Hepatocyte (in vitro differentiated cells): ENCODE results near the gene LDLRAD4. TPM values are rescaled to one million over a fixed set of nuclear protein-coding genes. Genes with fewer than 3 reads are reported as not detected.

Experiments
- DNase-seq: peaks from one replicate; pipeline ENCODE4 v3.0.0-alpha.2; 2016; ENCODE audit warnings: low spot score
- H2AFZ ChIP-seq: fragments of 200-600 bp; sonication (generic); 2 replicates; pipeline ENCODE4 v1.6.0; 2016; ENCODE audit warnings: antibody characterized with exemption, mild to moderate bottlenecking
- H3K27ac ChIP-seq: fragments of 200-600 bp; sonication (generic); 2 replicates; pipeline ENCODE4 v1.5.1; 2016; ENCODE audit warnings: mild to moderate bottlenecking
- H3K27me3 ChIP-seq: fragments of 200-600 bp; sonication (generic); 2 replicates; pipeline ENCODE4 v1.6.1; 2016
- H3K36me3 ChIP-seq: fragments of 200-600 bp; sonication (generic); replicated peaks from 2 replicates; pipeline ENCODE4 v1.5.1; 2016; ENCODE audit warnings: low read depth; ENCODE audit not compliant: insufficient read depth
- H3K4me1 ChIP-seq: fragments of 200-600 bp; sonication (generic); 2 replicates; pipeline ENCODE4 v1.5.1; 2016; ENCODE audit warnings: mild to moderate bottlenecking, moderate library complexity; ENCODE audit not compliant: insufficient read depth
- H3K4me2 ChIP-seq: fragments of 200-600 bp; sonication (generic); 2 replicates; pipeline ENCODE4 v1.6.0; 2016
- H3K4me3 ChIP-seq: fragments of 200-600 bp; sonication (generic); 2 replicates; pipeline ENCODE4 v1.5.1; 2016; ENCODE audit warnings: mild to moderate bottlenecking
- H3K79me2 ChIP-seq: fragments of 200-600 bp; sonication (generic); 2 replicates; pipeline ENCODE4 v1.6.0; 2017; ENCODE audit warnings: mild to moderate bottlenecking
- H3K9me2 ChIP-seq: fragments of 200-600 bp; sonication (generic); replicated peaks from 2 replicates; pipeline ENCODE4 v1.6.0; 2017; ENCODE audit warnings: mild to moderate bottlenecking; ENCODE audit not compliant: insufficient read depth
- H3K9me3 ChIP-seq: fragments of 200-600 bp; sonication (generic); 2 replicates; pipeline ENCODE4 v1.5.1; 2016; ENCODE audit warnings: low read depth, mild to moderate bottlenecking
- H4K20me1 ChIP-seq: fragments of 200-600 bp; sonication (generic); 2 replicates; pipeline ENCODE4 v1.6.0; 2016; ENCODE audit warnings: mild to moderate bottlenecking; ENCODE audit not compliant: insufficient read depth, poor library complexity, severe bottlenecking
- EZH2 ChIP-seq: fragments of 200-600 bp; sonication (generic); IDR thresholded peaks from 2 replicates; pipeline ENCODE4 v1.6.1; 2016; ENCODE audit warnings: antibody characterized with exemption, mild to moderate bottlenecking, borderline replicate concordance
- EZH2phosphoT487 ChIP-seq: fragments of 200-600 bp; sonication (generic); IDR thresholded peaks from one replicate; pipeline ENCODE4 v1.6.1; 2018; ENCODE audit warnings: antibody characterized with exemption, mild to moderate bottlenecking, low read depth, moderate library complexity; ENCODE audit not compliant: unreplicated experiment, severe bottlenecking
- WGBS: methylation state at CpG from one replicate; pipeline ENCODE4 v1.1.6; 2016; ENCODE audit warnings: low lambda C conversion rate; ENCODE audit errors: missing lambda C conversion rate; 5-methylcytosine and 5-hydroxymethylcytosine counted together
- polyA plus RNA-seq: library from polyadenylated mRNA; unstranded; fragments of >200 nt; fragmentation: Nextera tagmentation; extraction: Ambion mirVana; gene quantifications from 2 replicates; pipeline ENCODE4 v1.2.1, GENCODE V29; 2016
- total RNA-seq: library from RNA; depleted of rRNA; stranded (reverse); fragments of >200 nt; gene quantifications from 2 replicates; pipeline ENCODE4 v1.2.3, GENCODE V29; 2014
- TF ChIP-seq, protein P1 (sequence below): fragments of 200-600 bp; sonication (generic); IDR thresholded peaks from 2 replicates; pipeline ENCODE4 v1.5.1; 2016; ENCODE audit warnings: antibody characterized with exemption, mild to moderate bottlenecking; ENCODE audit not compliant: poor library complexity

Gene LDLRAD4
- total and polyA plus RNA-seq, 2 experiments from 2014 or later, result 15.1 to 29.0 TPM

DNA sequence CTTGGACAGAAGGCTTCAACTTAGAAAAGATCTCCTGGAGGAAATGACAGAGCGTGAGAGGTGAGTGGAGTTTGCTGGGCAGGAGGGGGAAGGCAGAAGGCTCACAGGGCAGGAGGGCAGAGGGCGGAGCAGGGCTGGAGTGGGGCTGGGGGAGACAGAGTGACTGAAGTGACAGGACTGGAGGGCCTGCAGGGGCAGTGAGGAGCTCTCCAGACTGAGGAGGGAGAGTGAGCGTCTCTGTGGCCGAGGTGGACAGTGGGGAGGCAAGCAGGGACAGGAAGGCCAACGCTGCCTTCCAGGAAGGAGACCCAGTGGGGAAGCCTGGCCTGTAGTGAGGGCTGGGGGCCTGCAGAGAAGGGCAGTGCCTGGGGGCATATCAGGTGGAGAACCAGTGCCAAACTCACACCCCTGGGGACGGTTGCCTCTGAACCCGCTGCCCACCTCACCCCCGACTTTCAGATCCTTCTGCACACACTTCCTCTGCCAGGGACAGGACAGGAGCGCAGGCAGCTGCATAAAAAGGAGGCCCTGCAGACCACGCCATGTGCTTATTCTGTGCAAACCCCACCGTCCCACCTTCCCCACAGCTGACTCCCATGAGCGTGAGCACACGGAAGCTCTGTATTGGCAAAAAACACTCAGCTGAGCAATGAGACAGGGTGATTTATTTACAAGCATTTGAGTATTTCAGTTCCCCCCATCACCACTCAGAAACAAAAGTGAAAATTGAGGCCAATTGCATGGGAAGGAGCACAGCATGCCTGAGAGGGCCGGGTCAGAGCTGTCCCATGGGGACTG lies 263.5 kb downstream of the LDLRAD4 start:
- H3K4me1 ChIP-seq, result no peaks in the 10 kb centered on the region
- H3K27me3 ChIP-seq, result no peaks in the 10 kb centered on the region
- DNase-seq, result no peak
- TF ChIP-seq, protein P1, sequence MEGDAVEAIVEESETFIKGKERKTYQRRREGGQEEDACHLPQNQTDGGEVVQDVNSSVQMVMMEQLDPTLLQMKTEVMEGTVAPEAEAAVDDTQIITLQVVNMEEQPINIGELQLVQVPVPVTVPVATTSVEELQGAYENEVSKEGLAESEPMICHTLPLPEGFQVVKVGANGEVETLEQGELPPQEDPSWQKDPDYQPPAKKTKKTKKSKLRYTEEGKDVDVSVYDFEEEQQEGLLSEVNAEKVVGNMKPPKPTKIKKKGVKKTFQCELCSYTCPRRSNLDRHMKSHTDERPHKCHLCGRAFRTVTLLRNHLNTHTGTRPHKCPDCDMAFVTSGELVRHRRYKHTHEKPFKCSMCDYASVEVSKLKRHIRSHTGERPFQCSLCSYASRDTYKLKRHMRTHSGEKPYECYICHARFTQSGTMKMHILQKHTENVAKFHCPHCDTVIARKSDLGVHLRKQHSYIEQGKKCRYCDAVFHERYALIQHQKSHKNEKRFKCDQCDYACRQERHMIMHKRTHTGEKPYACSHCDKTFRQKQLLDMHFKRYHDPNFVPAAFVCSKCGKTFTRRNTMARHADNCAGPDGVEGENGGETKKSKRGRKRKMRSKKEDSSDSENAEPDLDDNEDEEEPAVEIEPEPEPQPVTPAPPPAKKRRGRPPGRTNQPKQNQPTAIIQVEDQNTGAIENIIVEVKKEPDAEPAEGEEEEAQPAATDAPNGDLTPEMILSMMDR, result no peak
- TF ChIP-seq EZH2phosphoT487 (no peak), EZH2 (no peak)
- H3K9me3 ChIP-seq, result no peaks in the 10 kb centered on the region
- H3K9me2 ChIP-seq, result no peaks in the 10 kb centered on the region
- 91% methylated on average over 14 of the region's 14 CpGs for WGBS
- no peak overlapping the region for H3K4me3 ChIP-seq
- H3K27ac ChIP-seq, result no peak overlapping the region
- H3K4me2 ChIP-seq, result no peak overlapping the region
- no peaks in the 10 kb centered on the region for H3K79me2 ChIP-seq
- H2AFZ ChIP-seq, result no peak overlapping the region
- H3K36me3 ChIP-seq, result no peaks in the 10 kb centered on the region
- no peaks in the 10 kb centered on the region for H4K20me1 ChIP-seq

DNA sequence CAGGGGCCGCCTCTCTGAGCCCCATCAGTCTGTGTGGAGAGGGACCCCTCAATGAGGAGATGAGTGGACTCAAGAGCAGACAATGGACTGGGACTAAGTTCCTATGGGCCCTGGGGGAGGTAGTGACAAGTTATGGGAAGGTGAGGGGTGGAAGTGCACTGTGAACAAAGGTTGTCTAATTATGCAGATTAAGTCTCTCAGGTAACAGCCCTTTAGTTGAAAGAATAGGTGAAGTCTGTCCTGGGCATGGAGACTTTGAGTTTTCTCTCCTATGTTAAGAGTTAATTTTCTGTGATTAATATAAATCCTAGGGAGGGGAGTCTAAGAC lies 264.0 kb downstream of the LDLRAD4 start:
- H3K79me2 ChIP-seq, result no peaks in the 10 kb centered on the region
- H3K36me3 ChIP-seq, result no peaks in the 10 kb centered on the region
- 100% methylated on average over 1 of the region's 1 CpG for WGBS
- no peak overlapping the region for H3K4me3 ChIP-seq
- H4K20me1 ChIP-seq, result no peaks in the 10 kb centered on the region
- TF ChIP-seq, protein P1, result no peak
- TF ChIP-seq EZH2phosphoT487 (no peak), EZH2 (no peak)
- H3K9me3 ChIP-seq, result no peaks in the 10 kb centered on the region
- DNase-seq, result no peak
- no peak overlapping the region for H3K4me2 ChIP-seq
- H3K27ac ChIP-seq, result no peak overlapping the region
- H3K4me1 ChIP-seq, result no peaks in the 10 kb centered on the region
- H3K9me2 ChIP-seq, result no peaks in the 10 kb centered on the region
- H3K27me3 ChIP-seq, result no peaks in the 10 kb centered on the region
- no peak overlapping the region for H2AFZ ChIP-seq

DNA sequence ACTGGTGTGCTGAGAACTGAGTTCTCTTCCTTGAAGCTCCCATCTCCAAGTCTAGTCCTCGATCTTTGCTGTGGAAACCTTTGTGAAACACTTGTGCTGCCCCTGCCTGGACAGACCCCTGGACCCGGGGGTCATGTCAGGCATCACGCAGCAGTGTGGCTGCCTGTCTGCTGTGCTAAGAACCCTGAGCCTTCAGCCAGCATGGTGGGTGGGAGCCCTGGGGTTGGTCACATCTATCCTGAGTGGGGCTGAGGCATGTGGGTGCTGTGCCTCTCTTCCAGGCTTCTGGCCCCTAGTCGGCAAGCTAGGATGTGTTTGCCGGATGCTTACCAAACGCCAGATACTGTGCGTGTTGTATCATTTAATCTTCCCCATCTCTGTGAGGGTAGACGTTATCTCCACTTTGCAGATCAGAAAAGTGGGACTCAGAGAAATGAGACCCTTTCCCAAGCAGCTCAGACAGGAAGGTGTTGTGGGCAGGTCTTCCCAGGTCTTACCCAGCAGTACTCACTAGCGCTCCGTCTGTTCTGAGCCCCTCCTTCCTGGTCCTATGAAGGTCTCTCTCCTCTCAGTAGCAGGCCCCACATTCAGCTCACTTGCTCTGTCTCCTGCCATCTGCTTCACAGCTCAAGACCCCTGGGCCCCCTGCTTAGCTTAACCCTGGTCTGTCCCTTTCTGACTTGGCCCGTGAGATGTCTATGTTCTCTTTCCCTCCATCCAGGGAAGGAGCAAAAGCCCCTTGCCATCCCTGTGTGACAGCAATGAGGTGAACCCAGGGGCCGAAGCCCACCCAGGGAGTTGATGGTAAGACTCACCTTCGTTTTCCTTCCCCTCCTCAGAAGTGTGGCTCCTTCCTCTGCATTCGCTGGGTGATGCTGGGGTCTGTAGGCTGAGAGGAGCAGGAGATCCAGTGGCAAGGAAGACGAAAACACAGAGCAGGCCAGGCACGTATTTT lies 265.0 kb downstream of the LDLRAD4 start:
- WGBS, result 85% methylated on average over 16 of the region's 16 CpGs
- Histone ChIP-seq H4K20me1 (no peaks in the 10 kb centered on the region), H3K4me1 (no peaks in the 10 kb centered on the region), H3K36me3 (no peaks in the 10 kb centered on the region), H2AFZ (no peak overlapping the region), H3K4me3 (no peak overlapping the region), H3K9me3 (no peaks in the 10 kb centered on the region), H3K4me2 (no peak overlapping the region), H3K9me2 (no peaks in the 10 kb centered on the region), H3K27me3 (no peaks in the 10 kb centered on the region), H3K27ac (no peak overlapping the region), H3K79me2 (no peaks in the 10 kb centered on the region)
- no peak for DNase-seq
- TF ChIP-seq, protein P1, result no peak
- no peak for TF ChIP-seq EZH2phosphoT487
- TF ChIP-seq EZH2, result no peak
